GM21367 (cell line): ENCODE measurements around the gene NEK1.
"Not testable (repeated sequence)": the region's sequence is repeated elsewhere in the genome, so short reads cannot be mapped to it uniquely, and the experiment has no call there.

Experiments used
- ATAC-seq: cut with Tn5 transposase; IDR thresholded peaks from one replicate; pipeline ENCODE4 v1.9.1; 2021; ENCODE audit not compliant: unreplicated experiment

NEK1 gene

DNA sequence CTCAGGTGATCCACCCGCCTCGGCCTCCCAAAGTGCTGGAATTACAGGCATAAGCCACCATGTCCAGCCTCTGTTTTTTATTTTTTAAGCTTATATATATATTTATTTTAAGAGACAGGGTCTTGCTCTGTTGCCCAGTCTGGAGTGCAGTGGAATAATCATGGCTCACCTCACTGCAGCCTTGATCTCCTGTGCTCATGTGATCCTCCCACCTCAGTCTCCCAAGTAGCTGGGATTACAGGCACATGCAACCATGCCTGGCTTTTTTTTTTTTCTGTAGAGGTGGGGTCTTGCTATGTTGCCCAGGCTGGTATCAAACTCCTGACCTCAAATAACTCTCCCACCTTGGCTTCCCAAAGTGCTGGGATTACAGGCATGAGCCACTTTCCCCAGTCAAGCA lies 184.7 kb downstream of the NEK1 start:
- not testable (repeated sequence) for ATAC-seq

DNA sequence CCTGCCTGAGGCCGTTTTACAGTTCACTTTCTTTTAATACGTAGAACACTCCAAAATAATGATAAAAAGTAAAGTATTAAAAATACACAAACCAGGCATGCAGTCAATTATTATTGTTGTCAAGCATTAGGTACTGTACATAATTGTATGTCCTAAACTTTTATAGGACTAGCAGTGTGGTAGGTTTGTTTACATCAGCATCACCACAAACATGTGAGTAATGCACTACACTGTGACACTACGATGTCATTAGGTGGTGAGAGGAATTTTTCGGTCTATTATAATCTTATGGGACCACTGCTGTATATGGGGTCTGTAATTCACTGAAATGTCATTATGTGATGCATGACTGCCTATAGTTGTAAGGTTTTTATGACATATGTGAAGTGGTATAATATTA lies 192.1 kb downstream of the NEK1 start:
- no peak for ATAC-seq

DNA sequence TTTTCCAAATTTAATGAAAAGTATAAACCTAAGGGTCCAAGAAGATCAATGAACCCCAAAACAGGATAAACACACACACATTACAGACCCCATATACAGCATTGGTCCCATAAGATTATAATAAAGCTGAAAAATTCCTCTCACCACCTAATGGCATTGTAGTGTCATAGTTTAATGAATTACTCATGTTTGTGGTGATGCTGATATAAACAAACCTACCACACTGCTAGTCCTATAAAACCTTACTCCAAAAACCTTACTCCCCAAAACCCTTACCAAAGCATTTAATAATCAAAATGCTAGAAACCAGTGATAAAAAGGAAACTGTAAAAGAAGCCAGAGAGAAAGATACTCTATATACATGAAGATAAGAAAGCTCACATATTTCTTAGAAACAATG lies 193.5 kb downstream of the NEK1 start:
- ATAC-seq: no peak

DNA sequence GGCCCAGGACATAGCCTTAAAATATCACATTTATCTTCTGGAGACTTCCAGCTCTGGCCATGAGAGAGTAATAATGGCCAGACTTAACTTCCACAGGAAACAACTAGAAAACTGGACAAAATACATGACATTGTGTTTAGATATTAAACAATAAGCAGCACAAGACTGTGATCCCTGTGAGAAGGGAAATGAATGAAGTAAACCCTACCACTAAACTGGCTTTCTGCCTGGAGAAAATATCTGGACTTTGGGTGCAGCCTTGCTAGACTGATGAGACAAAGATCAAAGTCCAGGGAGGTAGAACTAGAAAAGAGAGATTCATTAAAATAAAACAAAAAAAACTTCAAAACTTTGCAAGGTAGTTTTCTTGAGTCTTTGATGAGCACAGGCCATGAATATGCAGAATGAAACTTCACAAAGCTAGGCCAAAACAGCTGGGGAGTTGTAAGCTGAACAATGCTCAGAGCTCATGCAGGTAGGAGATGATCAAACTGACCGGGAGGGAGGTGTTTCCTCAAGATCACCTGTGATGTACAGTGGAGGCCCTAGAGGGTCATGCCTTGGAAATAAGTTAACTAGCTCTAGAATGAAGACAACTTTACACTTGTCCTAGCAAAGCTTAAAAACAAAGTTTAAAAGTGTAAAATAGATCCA lies 194.6 kb downstream of the NEK1 start:
- ATAC-seq: no peak

DNA sequence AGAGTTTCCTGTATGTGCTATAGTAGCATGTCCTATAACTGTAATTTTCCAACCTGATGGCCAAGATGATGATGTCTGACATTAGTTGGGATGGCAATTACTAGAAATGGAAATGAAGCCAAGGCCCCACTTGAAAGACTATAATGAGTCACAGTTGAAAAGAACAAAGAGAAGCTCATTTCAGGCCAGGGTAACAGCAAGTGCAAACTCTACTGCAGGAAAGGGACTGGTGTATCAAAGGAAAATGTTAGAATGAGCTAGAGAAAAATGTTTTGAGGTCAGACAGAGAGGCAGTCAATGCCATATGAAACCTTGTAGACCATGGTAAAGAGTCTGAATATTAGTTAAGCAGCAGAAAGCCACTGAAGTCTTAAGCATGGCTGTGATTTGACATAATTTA lies 195.4 kb downstream of the NEK1 start:
- peak; percentile 44 for ATAC-seq

DNA sequence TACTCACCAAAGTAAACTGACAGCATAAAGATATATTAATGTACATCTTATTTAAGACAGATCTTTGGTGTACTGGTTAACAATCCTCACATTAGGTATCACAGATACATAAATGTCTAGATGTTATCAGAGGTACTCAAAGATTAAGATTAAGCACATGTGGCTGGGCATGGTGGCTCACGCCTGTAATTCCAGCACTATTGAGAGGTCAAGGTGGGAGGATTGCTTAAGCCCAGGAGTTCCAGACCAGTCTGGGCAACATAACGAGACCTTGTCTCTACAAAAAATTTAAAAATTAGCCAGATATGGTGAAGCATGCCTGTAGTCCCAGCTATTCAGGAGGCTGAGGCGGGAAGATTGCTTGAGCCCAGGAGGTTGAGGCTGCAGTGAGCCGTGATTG lies 195.9 kb downstream of the NEK1 start:
- no peak for ATAC-seq

DNA sequence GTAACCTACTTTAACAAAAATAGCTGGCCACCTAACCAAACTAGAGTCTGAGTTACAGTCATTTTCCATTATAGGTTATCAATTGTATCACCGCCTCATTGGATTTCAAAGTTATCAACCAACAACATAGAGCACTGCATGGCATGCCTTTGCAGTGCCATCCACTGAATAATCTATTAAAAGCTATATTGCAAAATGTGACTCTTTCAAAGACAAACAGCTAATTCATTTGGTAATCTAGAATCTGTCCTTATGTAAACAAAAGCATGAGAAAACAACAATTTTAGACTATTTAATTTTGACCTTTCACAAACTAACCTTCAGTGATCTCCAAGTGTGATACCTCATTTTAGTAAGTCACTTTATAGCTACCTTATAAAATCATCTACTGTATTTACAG lies 197.5 kb downstream of the NEK1 start:
- no peak for ATAC-seq

DNA sequence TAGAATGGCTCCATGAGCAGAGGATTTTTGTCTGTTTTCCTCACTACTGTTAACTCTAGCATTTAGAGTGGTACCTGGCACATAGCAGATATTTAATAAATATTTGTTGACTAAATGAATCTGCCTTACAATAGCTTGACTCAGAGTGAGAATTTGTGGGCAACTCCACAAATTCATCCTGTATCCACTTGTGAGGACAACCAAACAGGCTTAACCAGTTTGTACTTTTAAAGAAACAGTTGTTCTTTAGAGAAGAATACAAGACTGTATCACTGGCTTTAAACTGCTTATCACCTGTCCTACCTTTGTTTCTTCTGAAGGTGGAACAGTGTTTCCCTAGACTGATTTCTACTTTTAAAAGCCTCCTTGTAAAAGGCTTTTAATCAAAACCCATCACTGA lies 200.3 kb downstream of the NEK1 start:
- no peak for ATAC-seq

DNA sequence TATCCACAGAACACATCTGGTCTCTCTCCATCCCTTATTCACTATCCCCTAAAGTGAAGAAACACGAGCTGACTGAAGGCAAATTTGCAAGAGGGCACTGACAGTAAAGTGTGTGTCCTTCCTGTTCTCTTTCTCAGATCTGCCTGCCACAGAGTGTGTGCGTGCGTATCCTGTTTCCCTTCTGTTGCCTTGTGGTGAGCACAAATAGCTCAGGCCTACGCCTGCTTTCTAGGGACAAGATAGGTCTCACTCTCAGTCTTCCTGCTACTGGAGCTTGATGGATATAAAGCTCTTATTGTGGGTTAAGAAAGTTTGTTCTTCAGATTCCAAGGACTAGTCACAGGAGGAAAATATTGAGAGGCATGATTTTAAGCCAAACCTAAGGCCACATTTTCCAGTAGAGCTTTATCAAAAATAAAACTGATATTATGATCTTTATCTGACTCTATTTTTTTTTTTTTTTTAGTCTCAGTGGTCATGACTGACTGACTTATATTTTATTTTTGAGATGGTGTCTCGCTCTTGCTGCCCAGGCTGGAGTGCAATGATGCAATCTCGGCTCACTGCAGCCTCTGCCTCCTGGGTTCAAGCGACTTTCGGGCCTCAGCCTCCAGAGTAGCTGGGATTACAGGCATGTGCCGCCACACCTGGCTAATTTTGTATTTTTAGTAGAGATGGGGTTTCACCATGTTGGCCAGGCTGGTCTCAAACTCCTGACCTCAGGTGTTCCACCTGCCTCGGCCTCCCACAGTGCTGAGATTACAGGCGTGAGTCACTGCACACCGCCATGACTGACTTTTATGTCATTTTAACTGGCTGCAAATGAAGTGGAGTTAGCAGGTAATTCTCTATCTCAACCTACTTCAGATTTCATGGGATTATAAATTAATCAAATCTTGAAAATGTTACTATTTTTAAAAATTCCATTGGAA lies 201.3 kb downstream of the NEK1 start:
- peak; percentile 99 for ATAC-seq

DNA sequence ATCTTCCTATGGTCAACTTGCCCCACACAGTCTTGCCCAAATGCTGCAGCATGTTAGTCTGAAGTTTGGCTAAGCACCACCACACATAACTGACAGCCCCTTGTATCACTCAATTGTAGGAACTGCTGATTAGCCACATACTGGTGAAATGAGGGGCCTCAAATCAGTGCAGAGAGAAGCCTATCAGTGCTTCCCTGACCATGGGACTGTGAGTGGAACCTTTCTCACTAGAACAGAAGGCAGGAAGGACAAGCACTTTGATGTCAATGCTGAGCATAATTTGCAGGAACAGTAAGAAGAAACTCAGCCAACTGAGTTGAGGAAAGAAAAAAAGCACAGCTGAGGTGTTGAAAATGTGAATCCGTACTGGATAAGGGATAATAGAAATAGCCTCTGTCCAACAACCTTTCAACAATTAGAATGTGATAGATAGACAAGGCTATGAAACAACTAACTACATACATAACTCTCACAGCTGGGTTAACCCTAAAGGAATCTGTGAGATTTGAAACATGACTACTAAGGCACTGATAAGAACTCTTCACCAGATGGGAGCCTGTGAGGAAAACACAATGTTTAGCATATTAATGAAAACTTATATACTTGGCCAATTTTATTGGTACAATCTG lies 205.1 kb downstream of the NEK1 start:
- ATAC-seq: no peak

DNA sequence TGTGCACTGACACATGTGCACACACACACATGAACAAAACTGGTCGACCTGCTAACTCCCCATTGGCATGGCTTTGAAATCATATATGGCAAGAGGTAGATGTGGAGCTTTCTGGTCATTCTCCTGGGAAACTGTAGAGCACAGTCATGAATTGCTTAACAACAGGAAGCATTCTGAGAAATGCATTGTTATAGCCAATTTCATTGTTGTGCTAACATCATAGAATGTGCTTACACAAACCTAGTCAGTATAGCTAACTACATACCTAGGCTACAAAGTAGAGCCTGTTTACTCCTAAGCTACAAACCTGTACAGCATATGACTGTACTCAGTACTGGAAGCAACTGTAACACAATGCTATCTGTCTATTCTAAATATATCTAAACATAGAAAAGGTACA lies 207.4 kb downstream of the NEK1 start:
- ATAC-seq: no peak

DNA sequence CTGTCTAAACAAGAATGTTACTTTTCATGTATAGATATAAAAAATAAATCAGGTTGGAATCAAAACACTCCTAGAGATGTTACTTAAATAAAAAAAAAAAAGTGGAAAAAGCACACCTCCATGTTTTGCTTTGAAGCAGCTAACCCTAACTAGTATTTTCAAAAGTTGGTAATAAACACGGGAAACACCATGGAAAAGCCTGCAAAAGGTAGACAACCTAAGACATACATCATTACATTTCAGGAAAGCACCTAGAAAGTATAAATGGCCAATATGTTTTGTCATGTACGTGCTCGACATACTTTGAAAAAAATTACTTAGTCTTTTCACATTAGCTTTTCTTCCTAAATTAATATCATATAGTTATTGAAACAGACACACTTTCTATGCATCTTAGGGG lies 211.6 kb downstream of the NEK1 start:
- ATAC-seq: no peak

DNA sequence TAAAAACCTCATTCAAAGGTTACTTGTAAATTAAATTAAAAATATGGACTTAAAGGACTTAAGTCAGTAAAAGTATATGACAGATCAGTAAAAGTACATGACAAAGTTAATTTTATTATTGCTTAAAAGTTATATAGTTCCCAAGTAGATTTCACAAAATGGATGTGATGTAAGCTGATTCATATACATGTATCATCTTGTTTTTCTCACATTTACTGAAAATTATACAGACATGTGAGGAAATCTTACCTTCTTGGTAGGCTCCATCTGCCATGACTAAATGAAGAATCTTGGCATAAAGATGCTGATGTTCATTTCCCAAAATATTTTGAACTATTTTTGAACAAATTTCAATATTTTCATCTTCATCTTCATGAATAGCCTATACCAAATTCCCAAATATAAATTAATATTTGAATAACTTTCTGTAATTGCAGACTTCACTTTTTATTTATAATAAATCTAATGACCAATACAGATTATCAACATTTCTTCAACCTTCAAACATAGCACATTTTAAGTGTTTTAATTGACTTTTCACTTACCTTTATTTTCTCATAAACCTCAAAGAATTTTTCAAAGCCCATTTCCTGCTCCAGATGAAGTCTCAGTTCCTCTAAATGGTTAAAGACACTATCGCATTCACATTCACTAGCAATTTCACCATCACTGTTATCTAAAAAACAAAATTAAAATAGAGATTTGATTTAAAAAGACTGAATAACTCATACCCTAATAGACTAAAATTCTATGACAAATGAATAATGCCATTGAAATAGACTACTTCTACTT lies 212.2 kb downstream of the NEK1 start:
- peak; percentile 63 for ATAC-seq

DNA sequence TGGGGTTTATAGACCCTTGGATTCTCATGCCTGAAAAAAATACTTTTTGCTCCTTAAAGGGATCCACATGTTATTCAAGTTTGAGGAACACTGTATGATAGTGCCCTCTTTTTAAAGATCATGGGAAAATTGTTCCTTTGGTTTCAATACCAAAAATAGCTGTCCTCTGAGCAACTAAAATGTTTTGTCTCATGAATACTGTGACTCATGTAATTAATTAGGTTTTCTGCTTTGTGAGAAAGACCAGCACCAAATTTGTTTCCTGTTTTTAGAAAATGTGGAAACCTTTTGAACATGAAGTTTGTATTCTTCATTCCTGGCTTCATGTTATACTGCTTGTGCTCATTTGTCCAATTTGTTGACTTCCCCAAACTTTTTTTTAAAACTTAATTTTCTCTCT lies 214.1 kb downstream of the NEK1 start:
- no peak for ATAC-seq

DNA sequence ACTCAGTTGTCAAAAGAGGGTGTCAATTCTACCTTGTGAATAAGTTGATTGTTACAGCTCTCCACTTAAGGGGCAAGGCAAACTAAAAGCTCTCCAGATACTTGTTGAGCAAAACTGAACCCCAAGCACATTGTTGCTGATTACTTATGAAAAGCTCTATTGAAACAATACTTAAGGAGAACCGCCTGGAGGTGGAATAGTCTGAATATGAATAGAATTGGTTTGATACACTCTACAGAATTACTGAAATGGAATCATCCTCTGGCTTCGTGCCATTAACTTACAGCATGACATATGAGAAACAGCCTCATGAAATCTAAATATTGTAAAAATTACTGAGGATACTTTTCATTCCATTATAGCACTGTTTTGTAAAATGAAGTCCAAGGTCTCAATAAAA lies 214.6 kb downstream of the NEK1 start:
- no peak for ATAC-seq

DNA sequence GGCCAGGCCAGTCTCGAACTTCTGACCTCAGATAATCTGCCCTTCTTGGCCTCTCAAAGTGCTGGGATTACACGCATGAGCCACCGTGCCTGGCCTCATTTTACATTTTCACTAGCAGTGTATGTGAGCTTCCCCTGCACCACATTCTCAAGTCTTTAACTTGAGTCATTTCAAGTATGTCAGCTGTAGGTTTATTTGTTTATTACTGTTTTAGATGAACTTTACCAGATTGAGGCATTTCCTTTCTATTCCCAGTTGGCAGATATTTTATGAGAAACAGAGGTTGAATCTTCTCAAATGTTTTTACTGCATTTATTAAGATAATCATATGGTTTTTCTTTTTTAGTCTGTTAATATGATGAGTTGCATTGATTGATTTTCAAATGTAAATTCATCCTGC lies 227.0 kb downstream of the NEK1 start:
- no peak for ATAC-seq

DNA sequence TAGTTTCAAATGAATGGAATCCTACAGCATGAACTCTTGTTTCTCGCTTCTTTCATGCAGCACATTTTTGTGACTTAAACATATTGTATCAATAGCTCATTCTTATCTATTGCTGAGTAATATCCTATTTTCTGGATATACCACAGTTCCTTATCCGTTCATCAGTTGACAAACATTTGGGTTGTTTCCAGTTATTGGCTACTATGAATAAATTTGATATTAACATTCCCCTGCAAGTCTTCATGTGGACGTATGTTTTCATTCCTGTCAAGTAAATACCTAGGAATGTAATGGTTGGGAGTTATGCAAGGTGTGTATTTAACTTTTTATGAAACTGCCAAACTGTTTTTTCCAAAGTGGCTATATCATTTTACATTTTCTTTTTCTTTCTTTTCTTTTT lies 227.6 kb downstream of the NEK1 start:
- ATAC-seq: no peak

DNA sequence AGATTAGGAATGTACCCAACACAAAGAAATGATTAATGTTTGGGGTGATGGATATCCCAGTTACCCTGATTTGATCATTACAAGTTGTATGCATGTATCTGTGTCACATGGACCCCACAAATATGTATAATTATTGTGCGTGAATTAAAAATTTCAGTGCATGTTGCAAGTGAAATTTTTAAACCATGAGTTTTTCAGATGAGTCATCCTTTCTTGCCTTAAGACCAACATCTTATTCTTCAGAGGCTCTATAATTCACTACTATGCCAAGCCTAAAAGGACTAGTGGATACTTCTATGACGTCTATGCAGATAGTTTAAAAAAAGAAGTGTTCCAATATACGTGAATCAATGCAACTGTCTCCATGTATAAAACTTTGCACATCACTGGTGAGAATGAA lies 228.7 kb downstream of the NEK1 start:
- ATAC-seq: no peak

DNA sequence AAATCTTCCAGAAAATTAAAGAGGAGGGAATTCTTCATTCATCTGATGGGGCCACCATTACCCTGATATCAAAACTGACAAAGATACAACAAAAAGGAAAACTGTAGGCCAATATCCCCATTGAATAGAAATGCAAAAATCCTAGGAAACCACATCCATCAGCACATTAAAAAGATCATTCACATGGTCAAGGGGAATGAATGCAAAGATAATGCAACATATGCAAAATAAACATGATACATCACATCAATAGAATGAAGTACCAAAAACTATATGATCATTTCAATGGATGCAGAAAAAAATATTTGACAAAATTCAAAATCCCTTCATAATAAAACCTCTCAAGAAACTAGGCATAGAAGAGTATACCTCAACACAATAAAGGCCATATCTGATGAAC lies 232.7 kb downstream of the NEK1 start:
- ATAC-seq: no peak

DNA sequence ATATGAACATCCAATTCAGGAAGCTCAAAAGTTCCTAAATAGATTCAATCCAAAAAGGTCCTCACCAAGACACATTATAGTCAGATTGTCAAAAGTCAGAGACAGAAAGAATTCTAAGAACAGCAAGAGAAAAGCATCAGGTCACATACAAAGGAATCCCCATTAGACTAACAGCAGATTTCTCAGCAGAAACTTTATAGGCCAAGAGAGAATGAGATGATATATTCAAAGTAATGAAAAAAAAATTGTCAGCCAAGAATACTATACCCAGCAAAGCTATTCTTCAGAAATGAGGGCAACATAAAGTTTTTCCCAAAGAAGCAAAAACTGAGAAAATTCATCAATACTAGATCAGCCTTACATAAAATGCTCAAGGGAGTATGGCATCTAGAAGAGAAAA lies 235.0 kb downstream of the NEK1 start:
- no peak for ATAC-seq

DNA sequence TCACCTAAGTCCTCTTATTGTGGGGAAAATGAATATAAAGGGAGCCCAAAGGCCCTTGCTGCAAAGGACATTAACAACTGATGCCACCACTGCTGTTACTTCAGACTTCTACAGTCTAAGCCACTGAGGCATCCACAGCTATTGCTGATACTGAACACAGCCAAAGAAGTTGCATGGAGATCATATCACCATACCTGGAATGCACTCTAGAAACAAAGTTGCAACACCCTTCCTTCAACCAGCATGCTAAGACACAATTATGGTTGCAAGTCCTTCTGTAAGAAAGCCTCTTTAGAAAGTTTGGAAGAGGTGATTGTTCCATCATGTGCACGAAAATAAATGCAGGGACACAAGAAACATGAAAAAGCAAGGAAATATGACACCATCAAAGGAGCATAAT lies 236.0 kb downstream of the NEK1 start:
- ATAC-seq: no peak
